ENCODE data around the gene ADAM17.

DNA sequence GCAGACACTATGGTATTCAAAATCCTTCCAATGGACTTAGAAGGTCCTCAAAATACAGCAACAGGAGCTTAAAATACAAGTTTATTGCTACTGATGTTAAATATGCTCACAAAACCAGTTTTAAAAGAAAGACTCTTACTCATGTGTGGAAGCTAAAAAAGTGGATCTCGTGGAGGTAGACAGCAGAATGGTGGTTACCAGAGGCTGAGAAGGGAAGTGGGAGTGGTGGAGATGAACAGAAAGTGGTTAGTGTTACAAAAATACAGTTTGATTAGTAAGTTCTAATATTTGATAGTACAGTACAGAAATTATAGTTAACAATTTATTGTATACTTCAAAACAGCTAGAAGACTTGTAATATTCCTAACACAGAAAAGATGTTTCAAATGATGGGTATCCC is 12.1 kb downstream of the ADAM17 start:
- TF ChIP-seq SMAD3 (CRISPR knock-in tag; conservative IDR thresholded peaks at IDR 0.05), result no peak
- no peak for TF ChIP-seq EGR1 (conservative IDR thresholded peaks at IDR 0.05)
- no peak for TF ChIP-seq IRF2 (CRISPR knock-in tag; IDR thresholded peaks at IDR 0.05)
- TF ChIP-seq, protein P1, sequence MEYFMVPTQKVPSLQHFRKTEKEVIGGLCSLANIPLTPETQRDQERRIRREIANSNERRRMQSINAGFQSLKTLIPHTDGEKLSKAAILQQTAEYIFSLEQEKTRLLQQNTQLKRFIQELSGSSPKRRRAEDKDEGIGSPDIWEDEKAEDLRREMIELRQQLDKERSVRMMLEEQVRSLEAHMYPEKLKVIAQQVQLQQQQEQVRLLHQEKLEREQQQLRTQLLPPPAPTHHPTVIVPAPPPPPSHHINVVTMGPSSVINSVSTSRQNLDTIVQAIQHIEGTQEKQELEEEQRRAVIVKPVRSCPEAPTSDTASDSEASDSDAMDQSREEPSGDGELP (CRISPR knock-in tag; IDR thresholded peaks at IDR 0.05; ENCODE audit: borderline replicate concordance), result no peak
- no peak for TF ChIP-seq JUN (IDR thresholded peaks at IDR 0.05; ENCODE audit: borderline replicate concordance, low read depth, low read length)
- TF ChIP-seq JUN (CRISPR knock-in tag; IDR thresholded peaks at IDR 0.05; ENCODE audit: borderline replicate concordance), result no peak
- TF ChIP-seq CBFB (CRISPR knock-in tag; IDR thresholded peaks at IDR 0.05), result no peak
- no peak for TF ChIP-seq HOXB6 (CRISPR knock-in tag; IDR thresholded peaks at IDR 0.05; ENCODE audit: borderline replicate concordance)
- TF ChIP-seq BACH1 (tag; IDR thresholded peaks at IDR 0.05), result no peak
